ENCODE measurements around the gene LINC00237. TPM values are rescaled to one million over a fixed set of nuclear protein-coding genes. Genes with fewer than 3 reads are reported as not detected.
A peak's percentile ranks its signal among the peaks of the same experiment; 100 is the strongest.

The LINC00237 gene
- total RNA-seq, 4 donors from 2014 or later: 0.83 TPM; not detected in 3

DNA sequence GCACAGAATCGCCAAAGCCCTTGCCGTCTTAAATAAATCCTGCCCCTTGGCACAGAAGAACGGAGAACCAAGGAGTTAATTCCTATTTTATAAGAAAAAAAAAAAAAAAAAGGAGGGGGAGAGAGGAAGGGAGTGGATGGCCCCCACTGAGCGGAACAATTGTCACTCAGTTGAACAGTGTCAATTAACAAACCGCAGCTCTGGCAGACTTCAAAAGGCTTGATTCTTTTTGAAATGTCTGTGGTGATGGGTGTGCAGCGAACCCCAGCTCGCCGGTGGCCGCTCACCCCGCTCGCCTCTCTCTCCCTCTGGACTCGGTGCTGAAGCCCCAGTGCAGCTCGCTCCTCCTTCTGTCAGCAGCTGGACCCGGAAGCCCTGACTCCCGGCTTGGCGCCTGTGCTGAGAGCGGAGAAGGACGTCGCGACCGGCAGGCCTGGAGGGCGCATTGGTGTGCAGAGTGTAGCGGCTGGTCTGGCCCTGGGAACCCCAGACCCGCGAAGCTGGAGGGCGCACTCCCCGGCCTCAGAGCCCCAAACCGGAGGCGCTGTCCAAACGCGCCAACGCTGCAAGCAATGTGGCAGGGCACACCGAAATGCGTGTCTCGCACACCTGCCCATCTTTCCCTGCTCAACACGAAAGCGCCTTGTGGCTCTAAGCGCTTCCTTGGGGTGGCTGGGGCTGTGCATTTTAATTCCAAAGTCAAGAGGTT is 3.4 kb downstream of the LINC00237 start:
- DNase-seq (ENCODE audit: low spot score in 2 of 2): peak in 1 of 2 donors; percentile 76
- no peaks in the 10 kb centered on the region for H3K9me3 ChIP-seq
- peaks cover 59% of the 10 kb centered on the region for H3K4me1 ChIP-seq
- no peak overlapping the region for H3K27ac ChIP-seq
- peak overlapping the region; percentile 48 for H3K4me3 ChIP-seq
- TF ChIP-seq EP300 (IDR thresholded peaks at IDR 0.05) (no peak), POLR2A (IDR thresholded peaks at IDR 0.05) (no peak), POLR2AphosphoS5 (IDR thresholded peaks at IDR 0.05) (no peak)
- TF ChIP-seq, protein P1, sequence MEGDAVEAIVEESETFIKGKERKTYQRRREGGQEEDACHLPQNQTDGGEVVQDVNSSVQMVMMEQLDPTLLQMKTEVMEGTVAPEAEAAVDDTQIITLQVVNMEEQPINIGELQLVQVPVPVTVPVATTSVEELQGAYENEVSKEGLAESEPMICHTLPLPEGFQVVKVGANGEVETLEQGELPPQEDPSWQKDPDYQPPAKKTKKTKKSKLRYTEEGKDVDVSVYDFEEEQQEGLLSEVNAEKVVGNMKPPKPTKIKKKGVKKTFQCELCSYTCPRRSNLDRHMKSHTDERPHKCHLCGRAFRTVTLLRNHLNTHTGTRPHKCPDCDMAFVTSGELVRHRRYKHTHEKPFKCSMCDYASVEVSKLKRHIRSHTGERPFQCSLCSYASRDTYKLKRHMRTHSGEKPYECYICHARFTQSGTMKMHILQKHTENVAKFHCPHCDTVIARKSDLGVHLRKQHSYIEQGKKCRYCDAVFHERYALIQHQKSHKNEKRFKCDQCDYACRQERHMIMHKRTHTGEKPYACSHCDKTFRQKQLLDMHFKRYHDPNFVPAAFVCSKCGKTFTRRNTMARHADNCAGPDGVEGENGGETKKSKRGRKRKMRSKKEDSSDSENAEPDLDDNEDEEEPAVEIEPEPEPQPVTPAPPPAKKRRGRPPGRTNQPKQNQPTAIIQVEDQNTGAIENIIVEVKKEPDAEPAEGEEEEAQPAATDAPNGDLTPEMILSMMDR (IDR thresholded peaks at IDR 0.05): no peak
- peaks cover 86% of the 10 kb centered on the region for H3K27me3 ChIP-seq
- H3K36me3 ChIP-seq: no peaks in the 10 kb centered on the region
- WGBS: 3% methylated on average over 11 of the region's 38 CpGs

GRCh38 chr20:21101932-21102575 is 4.1 kb downstream of the LINC00237 start:
- no peak for DNase-seq (ENCODE audit: low spot score in 2 of 2)
- peaks cover 59% of the 10 kb centered on the region for H3K4me1 ChIP-seq
- peak overlapping the region; percentile 48 for H3K4me3 ChIP-seq
- 7% methylated on average over 19 of the region's 35 CpGs for WGBS
- no peaks in the 10 kb centered on the region for H3K36me3 ChIP-seq
- H3K27me3 ChIP-seq: peaks cover 82% of the 10 kb centered on the region
- no peaks in the 10 kb centered on the region for H3K9me3 ChIP-seq
- no peak for TF ChIP-seq POLR2AphosphoS5 (IDR thresholded peaks at IDR 0.05)
- TF ChIP-seq, protein P1 (IDR thresholded peaks at IDR 0.05): no peak
- no peak for TF ChIP-seq EP300 (IDR thresholded peaks at IDR 0.05)
- no peak for TF ChIP-seq POLR2A (IDR thresholded peaks at IDR 0.05)
- no peak overlapping the region for H3K27ac ChIP-seq

GRCh38 chr20:21101453-21101931 is 4.7 kb downstream of the LINC00237 start:
- H3K36me3 ChIP-seq: no peaks in the 10 kb centered on the region
- H3K27me3 ChIP-seq: peaks cover 78% of the 10 kb centered on the region
- DNase-seq (ENCODE audit: low spot score in 2 of 2): no peak
- H3K4me3 ChIP-seq: peak overlapping the region; percentile 48
- peak overlapping the region; percentile 6 for H3K27ac ChIP-seq
- no peak for TF ChIP-seq POLR2A (IDR thresholded peaks at IDR 0.05)
- TF ChIP-seq POLR2AphosphoS5 (IDR thresholded peaks at IDR 0.05): no peak
- TF ChIP-seq, protein P1 (IDR thresholded peaks at IDR 0.05): no peak
- no peak for TF ChIP-seq EP300 (IDR thresholded peaks at IDR 0.05)
- peaks cover 59% of the 10 kb centered on the region for H3K4me1 ChIP-seq
- 0% methylated on average over 1 of the region's 35 CpGs for WGBS
- H3K9me3 ChIP-seq: no peaks in the 10 kb centered on the region

- TF ChIP-seq POLR2A (IDR thresholded peaks at IDR 0.05) (no peak), POLR2AphosphoS5 (IDR thresholded peaks at IDR 0.05) (no peak), EP300 (IDR thresholded peaks at IDR 0.05) (no peak)
- TF ChIP-seq, protein P1 (IDR thresholded peaks at IDR 0.05): no peak
- no peaks in the 10 kb centered on the region for H3K9me3 ChIP-seq
- H3K36me3 ChIP-seq: no peaks in the 10 kb centered on the region
- peaks cover 53% of the 10 kb centered on the region for H3K4me1 ChIP-seq
- H3K4me3 ChIP-seq: peak overlapping the region; percentile 48
- 6% methylated on average over 57 of the region's 64 CpGs for WGBS
- H3K27ac ChIP-seq: peak overlapping the region; percentile 6
- no peak for DNase-seq (ENCODE audit: low spot score in 2 of 2)
- H3K27me3 ChIP-seq: peaks cover 78% of the 10 kb centered on the region
Measured at GRCh38 chr20:21100578-21101452, 5.3 kb downstream of the LINC00237 start.
